GM18511 (cell line): ENCODE measurements around the gene PRR22.
"Not testable (repeated sequence)": the region's sequence is repeated elsewhere in the genome, so short reads cannot be mapped to it uniquely, and the experiment has no call there.

Source experiments
- ATAC-seq: cut with Tn5 transposase; IDR thresholded peaks from one replicate; pipeline ENCODE4 v1.9.1; 2021; ENCODE audit warnings: mild to moderate bottlenecking, moderate library complexity; ENCODE audit not compliant: unreplicated experiment

The PRR22 gene

GRCh38 chr19:5762608-5763217 lies 21.8 kb downstream of the PRR22 start:
- ATAC-seq: no peak

- no peak for ATAC-seq
Observed at GRCh38 chr19:5753743-5754142, 30.8 kb downstream of the PRR22 start.

- no peak for ATAC-seq
Observed at GRCh38 chr19:5751709-5752108, 32.8 kb downstream of the PRR22 start.

DNA sequence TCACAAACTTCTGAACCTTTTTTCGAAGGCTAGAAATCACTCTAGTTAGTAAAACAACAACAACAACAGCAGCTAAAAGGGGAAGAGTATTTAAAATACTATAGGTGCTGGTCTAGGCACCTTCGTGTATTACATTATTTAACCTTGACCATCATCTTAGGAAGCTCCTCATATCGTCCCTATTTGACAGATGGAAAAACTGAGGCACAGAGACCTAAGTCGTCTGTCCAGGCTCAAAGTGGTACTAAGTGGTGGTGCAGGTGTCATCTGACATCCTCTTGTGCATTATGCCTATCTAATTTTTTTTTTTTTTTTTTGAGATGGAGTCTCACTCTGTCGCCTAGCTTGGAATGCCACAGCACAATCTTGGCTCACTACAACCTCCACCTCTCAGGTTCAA lies 35.0 kb downstream of the PRR22 start:
- ATAC-seq: no peak

GRCh38 chr19:5748920-5749319 lies 35.6 kb downstream of the PRR22 start:
- not testable (repeated sequence) for ATAC-seq

- not testable (repeated sequence) for ATAC-seq
Observed at GRCh38 chr19:5744999-5745398, 39.5 kb downstream of the PRR22 start.

DNA sequence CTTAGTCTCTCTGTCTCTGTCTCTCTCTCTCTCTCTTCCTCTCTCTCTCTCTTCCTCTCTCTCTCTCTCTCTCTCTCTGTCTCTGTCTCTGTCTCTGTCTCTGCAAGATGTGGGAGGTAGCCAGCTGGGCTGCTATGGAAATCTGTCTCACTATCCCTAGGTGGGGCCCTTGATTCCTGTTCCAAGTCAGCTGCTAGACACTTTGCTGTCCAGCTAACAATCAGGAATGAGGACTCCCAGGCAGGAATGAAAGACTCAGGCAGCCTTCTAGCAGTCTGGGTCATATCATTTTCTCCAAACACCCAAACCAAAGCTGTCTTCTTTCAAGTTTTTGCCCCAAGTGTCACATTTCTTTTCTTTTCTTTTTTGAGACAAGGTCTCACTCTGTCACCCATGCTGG lies 40.9 kb downstream of the PRR22 start:
- ATAC-seq: no peak

DNA sequence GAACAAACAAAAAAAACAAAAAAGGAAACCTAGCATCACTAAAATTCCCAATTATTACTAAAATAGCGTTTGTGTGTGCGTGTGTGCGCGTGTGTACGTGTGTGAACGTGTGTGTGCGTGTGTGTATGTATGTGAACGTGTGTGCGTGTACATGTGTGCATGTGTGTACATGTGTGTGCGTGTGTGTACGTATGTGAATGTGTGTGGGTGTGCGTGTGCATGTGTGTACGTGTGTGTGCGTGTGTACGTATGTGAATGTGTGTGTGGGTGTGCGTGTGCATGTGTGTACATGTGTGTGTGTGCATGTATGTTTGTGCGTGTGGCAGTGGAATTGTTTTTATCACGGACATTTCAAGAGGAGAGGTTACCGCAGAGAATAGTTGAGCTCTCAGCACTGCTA lies 42.5 kb downstream of the PRR22 start:
- ATAC-seq: no peak

GRCh38 chr19:5738423-5738822 lies 46.1 kb downstream of the PRR22 start:
- no peak for ATAC-seq

DNA sequence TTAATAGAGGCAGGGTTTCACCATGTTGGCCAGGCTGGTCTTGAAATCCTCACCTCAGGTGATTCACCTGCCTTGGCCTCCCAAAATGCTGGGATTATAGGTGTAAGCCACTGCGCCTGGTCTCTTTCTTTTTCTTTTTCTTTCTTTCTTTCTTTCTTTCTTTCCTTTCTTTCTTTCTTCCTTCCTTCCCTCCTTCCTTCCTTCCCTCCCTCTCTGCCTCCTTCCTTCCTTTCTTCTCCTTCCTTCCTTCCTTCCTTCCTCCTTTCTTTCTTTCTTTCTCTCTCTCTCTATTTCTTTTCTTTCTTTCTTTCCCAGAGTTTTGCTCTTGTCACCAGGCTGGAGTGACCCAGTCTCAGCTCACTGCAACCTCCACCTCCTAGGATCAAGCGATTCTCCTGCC lies 51.4 kb downstream of the PRR22 start:
- ATAC-seq: not testable (repeated sequence)
